ENCODE data around the gene ARHGAP28. TPM values are rescaled to one million over a fixed set of nuclear protein-coding genes. Genes with fewer than 3 reads are reported as not detected.

Gene ARHGAP28, protein sequence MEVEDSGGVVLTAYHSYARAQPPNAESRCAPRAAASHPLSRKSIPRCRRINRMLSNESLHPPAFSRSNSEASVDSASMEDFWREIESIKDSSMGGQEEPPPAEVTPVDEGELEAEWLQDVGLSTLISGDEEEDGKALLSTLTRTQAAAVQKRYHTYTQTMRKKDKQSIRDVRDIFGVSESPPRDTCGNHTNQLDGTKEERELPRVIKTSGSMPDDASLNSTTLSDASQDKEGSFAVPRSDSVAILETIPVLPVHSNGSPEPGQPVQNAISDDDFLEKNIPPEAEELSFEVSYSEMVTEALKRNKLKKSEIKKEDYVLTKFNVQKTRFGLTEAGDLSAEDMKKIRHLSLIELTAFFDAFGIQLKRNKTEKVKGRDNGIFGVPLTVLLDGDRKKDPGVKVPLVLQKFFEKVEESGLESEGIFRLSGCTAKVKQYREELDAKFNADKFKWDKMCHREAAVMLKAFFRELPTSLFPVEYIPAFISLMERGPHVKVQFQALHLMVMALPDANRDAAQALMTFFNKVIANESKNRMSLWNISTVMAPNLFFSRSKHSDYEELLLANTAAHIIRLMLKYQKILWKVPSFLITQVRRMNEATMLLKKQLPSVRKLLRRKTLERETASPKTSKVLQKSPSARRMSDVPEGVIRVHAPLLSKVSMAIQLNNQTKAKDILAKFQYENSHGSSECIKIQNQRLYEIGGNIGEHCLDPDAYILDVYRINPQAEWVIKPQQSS
- not detected for total RNA-seq
- not detected for total RNA-seq (2013)

DNA sequence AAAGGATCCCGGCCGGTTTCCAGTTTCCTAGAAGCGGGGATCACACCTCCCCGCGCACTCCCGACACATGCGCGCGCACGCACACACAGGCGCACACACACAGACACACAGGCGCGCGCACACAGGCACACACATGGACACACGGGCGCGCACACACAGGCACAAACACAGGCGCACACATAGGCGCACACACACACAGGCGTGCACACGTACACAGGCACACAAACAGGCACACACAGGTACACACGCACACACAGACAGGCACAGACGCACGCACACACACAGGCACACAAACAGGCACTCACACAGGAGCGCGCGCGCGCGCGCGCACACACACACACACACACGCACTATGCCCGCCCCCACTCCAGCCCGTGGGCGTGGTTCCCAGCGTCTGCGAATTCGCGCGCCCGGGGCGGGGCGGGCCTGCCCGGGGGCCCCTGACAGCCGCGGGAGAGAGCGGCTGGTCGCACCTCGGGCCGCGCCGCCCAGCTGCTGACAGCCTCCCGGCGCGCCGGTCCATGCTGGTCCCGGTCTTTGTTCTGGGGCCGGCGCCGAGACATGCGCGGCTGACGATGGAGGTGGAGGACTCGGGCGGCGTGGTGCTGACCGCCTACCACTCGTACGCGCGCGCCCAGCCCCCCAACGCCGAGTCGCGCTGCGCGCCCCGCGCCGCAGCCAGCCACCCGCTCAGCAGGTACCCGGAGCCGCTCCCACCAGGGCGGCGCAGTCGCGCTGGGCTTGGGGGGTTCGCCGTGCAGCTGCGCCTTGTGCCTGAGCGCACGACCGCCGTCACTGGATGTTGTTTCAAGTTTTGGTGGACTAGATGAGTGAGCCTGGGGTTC is at the start of gene ARHGAP28:
ARHGAP28 (plus strand) TSS at position 470 of the 845 bp plus-strand sequence; CDS start at position 576, 106 bp downstream.
- Histone ChIP-seq H3K9me3 (ENCODE audit: control insufficient read depth, insufficient read depth, low read length) (no peaks in the 10 kb centered on the region), H3K27ac (ENCODE audit: low read length) (no peak within 1 kb of the TSS), H3K27me3 (ENCODE audit: control insufficient read depth, insufficient read depth, low read length) (no peaks in the 10 kb centered on the region), H3K4me1 (ENCODE audit: control insufficient read depth, insufficient read depth, low read length) (no peaks in the 10 kb centered on the region), H3K4me3 (ENCODE audit: low read length) (no peak within 1 kb of the TSS), H3K36me3 (ENCODE audit: control insufficient read depth, insufficient read depth, low read length) (no peaks in the 10 kb centered on the region)
- Mint-ChIP-seq H3K27me3 (ENCODE audit: low read depth in 2 of 2) (peaks cover 12 to 37% of the 10 kb centered on the region in 2 donors), H3K36me3 (no peaks in the 10 kb centered on the region), H3K4me1 (peaks cover 0 to 5% of the 10 kb centered on the region in 2 donors), H3K9me3 (peaks cover 0 to 2% of the 10 kb centered on the region in 2 donors), H3K4me3 (peak within 1 kb of the TSS; percentile 39), H3K27ac (no peak within 1 kb of the TSS)
- intact Hi-C loops (cut with micrococcal nuclease): no loop called here
- ATAC-seq (no peak), DNase-seq (no peak)
- WGBS (ENCODE audit: insufficient coverage): 3% methylated on average over 96 of the region's 96 CpGs
- no peak for TF ChIP-seq CTCF (IDR thresholded peaks at IDR 0.05)

- no peaks in the 10 kb centered on the region for H3K9me3 Mint-ChIP-seq
- H3K27ac Mint-ChIP-seq: no peak overlapping the region
- H3K4me3 Mint-ChIP-seq: no peak overlapping the region
- Histone ChIP-seq H3K4me1 (ENCODE audit: control insufficient read depth, insufficient read depth, low read length) (no peaks in the 10 kb centered on the region), H3K27ac (ENCODE audit: low read length) (no peak overlapping the region), H3K9me3 (ENCODE audit: control insufficient read depth, insufficient read depth, low read length) (no peaks in the 10 kb centered on the region), H3K4me3 (ENCODE audit: low read length) (no peak overlapping the region), H3K27me3 (ENCODE audit: control insufficient read depth, insufficient read depth, low read length) (no peaks in the 10 kb centered on the region), H3K36me3 (ENCODE audit: control insufficient read depth, insufficient read depth, low read length) (no peaks in the 10 kb centered on the region)
- H3K36me3 Mint-ChIP-seq: no peaks in the 10 kb centered on the region
- no peaks in the 10 kb centered on the region for H3K27me3 Mint-ChIP-seq (ENCODE audit: low read depth in 2 of 2)
- 100% methylated on average over 1 of the region's 1 CpG for whole genome bisulfite sequencing (ENCODE audit: insufficient coverage)
- intact Hi-C loops (cut with micrococcal nuclease): no loop called here
- TF ChIP-seq CTCF (IDR thresholded peaks at IDR 0.05): no peak
- ATAC-seq (no peak), DNase-seq (no peak)
- no peaks in the 10 kb centered on the region for H3K4me1 Mint-ChIP-seq
Observed at GRCh38 chr18:6681331-6681875, 48.1 kb upstream of the ARHGAP28 start.

GRCh38 chr18:6682437-6683111 is 46.9 kb upstream of the ARHGAP28 start:
- H3K36me3 Mint-ChIP-seq: no peaks in the 10 kb centered on the region
- 64% methylated on average over 14 of the region's 14 CpGs for WGBS (ENCODE audit: insufficient coverage)
- no peaks in the 10 kb centered on the region for H3K27me3 ChIP-seq (ENCODE audit: control insufficient read depth, insufficient read depth, low read length)

More at GRCh38 chr18:6682437-6683111, 46.9 kb upstream of the ARHGAP28 start:
- ATAC-seq (no peak), DNase-seq (no peak)
- Histone ChIP-seq H3K27ac (ENCODE audit: low read length) (no peak overlapping the region), H3K9me3 (ENCODE audit: control insufficient read depth, insufficient read depth, low read length) (no peaks in the 10 kb centered on the region), H3K4me1 (ENCODE audit: control insufficient read depth, insufficient read depth, low read length) (no peaks in the 10 kb centered on the region), H3K4me3 (ENCODE audit: low read length) (no peak overlapping the region), H3K36me3 (ENCODE audit: control insufficient read depth, insufficient read depth, low read length) (no peaks in the 10 kb centered on the region)
- intact Hi-C loops (cut with micrococcal nuclease): no loop called here
- no peak for TF ChIP-seq CTCF (IDR thresholded peaks at IDR 0.05)
- Mint-ChIP-seq H3K9me3 (peaks cover 0 to 2% of the 10 kb centered on the region in 2 donors), H3K27ac (no peak overlapping the region), H3K4me3 (no peak overlapping the region), H3K27me3 (ENCODE audit: low read depth in 2 of 2) (no peaks in the 10 kb centered on the region), H3K4me1 (no peaks in the 10 kb centered on the region)

Measured in natural killer cell (primary cell).